H9 (cell line): ENCODE data around the gene ACSL3. TPM values are rescaled to one million over a fixed set of nuclear protein-coding genes. Genes with fewer than 3 reads are reported as not detected.

Experiments used
- DNase-seq: peaks from one replicate; pipeline ENCODE4 v3.0.0-alpha.2; 2017
- H2AFZ ChIP-seq: one replicate; pipeline ENCODE4 v1.6.1; 2013; ENCODE audit warnings: mild to moderate bottlenecking, low read length, control low read depth, moderate library complexity
- H2AK5ac ChIP-seq: 2 replicates; pipeline ENCODE4 v1.6.1; 2013; ENCODE audit warnings: low read length, control low read depth, mixed read lengths; ENCODE audit not compliant: insufficient read length
- H2BK120ac ChIP-seq: one replicate; pipeline ENCODE4 v1.6.1; 2013; ENCODE audit warnings: low read depth, mild to moderate bottlenecking, low read length, control low read depth, inconsistent platforms; ENCODE audit not compliant: poor library complexity, severe bottlenecking
- H2BK12ac ChIP-seq: 2 replicates; pipeline ENCODE4 v1.6.1; 2013; ENCODE audit warnings: low read length, control low read depth, mixed read lengths, low read depth; ENCODE audit not compliant: insufficient read length
- H2BK15ac ChIP-seq: 2 replicates; pipeline ENCODE4 v1.6.1; 2013; ENCODE audit warnings: low read depth, low read length, control low read depth
- H2BK20ac ChIP-seq: one replicate; pipeline ENCODE4 v1.6.1; 2013; ENCODE audit warnings: low read depth, mild to moderate bottlenecking, low read length, control low read depth, inconsistent platforms; ENCODE audit not compliant: poor library complexity, severe bottlenecking
- H2BK5ac ChIP-seq: 2 replicates; pipeline ENCODE4 v1.6.1; 2013; ENCODE audit warnings: low read length, control low read depth, mixed read lengths; ENCODE audit not compliant: insufficient read length
- H3K14ac ChIP-seq: 2 replicates; pipeline ENCODE4 v1.6.1; 2013; ENCODE audit warnings: low read length, control low read depth; ENCODE audit not compliant: insufficient read depth
- H3K18ac ChIP-seq: 2 replicates; pipeline ENCODE4 v1.6.1; 2013; ENCODE audit warnings: low read depth, mild to moderate bottlenecking, mixed read lengths, low read length, control low read depth; ENCODE audit not compliant: insufficient read length
- H3K23ac ChIP-seq: 2 replicates; pipeline ENCODE4 v1.6.1; 2013; ENCODE audit warnings: low read length, control low read depth, mixed read lengths, low read depth; ENCODE audit not compliant: insufficient read length
- H3K23me2 ChIP-seq: 2 replicates; pipeline ENCODE4 v1.6.1; 2013; ENCODE audit warnings: low read depth, mild to moderate bottlenecking, mixed read lengths, low read length, control low read depth; ENCODE audit not compliant: insufficient read length, poor library complexity, severe bottlenecking
- H3K27ac ChIP-seq: 2 replicates; pipeline ENCODE4 v1.5.1; 2013; ENCODE audit warnings: low read length, control low read depth, mixed read lengths, low read depth; ENCODE audit not compliant: insufficient read length
- H3K27me3 ChIP-seq: 2 replicates; pipeline ENCODE4 v1.6.1; 2013; ENCODE audit warnings: low read length, control low read depth, inconsistent platforms; ENCODE audit not compliant: insufficient read depth
- H3K4ac ChIP-seq: 2 replicates; pipeline ENCODE4 v1.6.1; 2013; ENCODE audit warnings: low read depth, mild to moderate bottlenecking, control low read depth, inconsistent platforms, low read length, moderate library complexity
- H3K4me1 ChIP-seq: 2 replicates; pipeline ENCODE4 v1.6.1; 2013; ENCODE audit warnings: low read length, control low read depth, inconsistent platforms; ENCODE audit not compliant: insufficient read depth
- H3K4me2 ChIP-seq: 2 replicates; pipeline ENCODE4 v1.6.1; 2013; ENCODE audit warnings: low read length, control low read depth, mixed read lengths; ENCODE audit not compliant: insufficient read length, insufficient read depth
- H3K56ac ChIP-seq: 2 replicates; pipeline ENCODE4 v1.6.1; 2013; ENCODE audit warnings: low read depth, mild to moderate bottlenecking, mixed read lengths, low read length, control low read depth; ENCODE audit not compliant: insufficient read length
- H3K79me1 ChIP-seq: 2 replicates; pipeline ENCODE4 v1.6.1; 2013; ENCODE audit warnings: low read depth, mild to moderate bottlenecking, moderate library complexity, low read length, control low read depth, inconsistent platforms; ENCODE audit not compliant: insufficient read depth, poor library complexity, severe bottlenecking
- H3K79me2 ChIP-seq: 2 replicates; pipeline ENCODE4 v1.6.1; 2013; ENCODE audit warnings: low read length, control low read depth, inconsistent platforms; ENCODE audit not compliant: insufficient read depth
- H3K9ac ChIP-seq: 2 replicates; pipeline ENCODE4 v1.6.1; 2013; ENCODE audit warnings: low read length, control low read depth, mixed read lengths; ENCODE audit not compliant: insufficient read length; ENCODE audit errors: extremely low read depth
- H3K9me3 ChIP-seq: one replicate; pipeline ENCODE4 v1.6.1; 2013; ENCODE audit warnings: low read depth, low read length, inconsistent platforms; ENCODE audit not compliant: control insufficient read depth
- H3T11ph ChIP-seq: one replicate; pipeline ENCODE4 v1.6.1; 2013; ENCODE audit warnings: mild to moderate bottlenecking, low read length, control low read depth, inconsistent platforms
- H4K20me1 ChIP-seq: one replicate; pipeline ENCODE4 v1.6.1; 2013; ENCODE audit not compliant: control insufficient read depth, insufficient read length, insufficient read depth
- H4K5ac ChIP-seq: 2 replicates; pipeline ENCODE4 v1.6.1; 2013; ENCODE audit warnings: low read depth, mild to moderate bottlenecking, mixed read lengths, low read length, control low read depth; ENCODE audit not compliant: insufficient read length
- H4K8ac ChIP-seq: replicated peaks from 2 replicates; pipeline ENCODE4 v1.6.1; 2013; ENCODE audit warnings: low read length, control low read depth, mixed read lengths, low read depth; ENCODE audit not compliant: insufficient read length
- H4K91ac ChIP-seq: 2 replicates; pipeline ENCODE4 v1.6.1; 2013; ENCODE audit warnings: low read depth, mild to moderate bottlenecking, moderate library complexity, mixed read lengths, low read length, control low read depth; ENCODE audit not compliant: insufficient read length
- H3K27ac Mint-ChIP-seq, 3 experiments: 2 replicates in 2 of 3; 3 replicates in 1 of 3; pipeline ENCODE4 v1.8.0; 2020 to 2021; ENCODE audit warnings: mixed read lengths in 3 of 3, mild to moderate bottlenecking in 1 of 3, moderate library complexity in 1 of 3
- H3K27me3 Mint-ChIP-seq: 2 replicates; pipeline ENCODE4 v1.8.0; 2021; ENCODE audit warnings: low read depth, mild to moderate bottlenecking, moderate library complexity, mixed read lengths
- H3K36me3 Mint-ChIP-seq, 3 experiments: 2 replicates in 2 of 3; 3 replicates in 1 of 3; pipeline ENCODE4 v1.8.0; 2020 to 2021; ENCODE audit warnings: low read depth in 3 of 3, mixed read lengths in 3 of 3; ENCODE audit not compliant: insufficient read depth in 1 of 3
- H3K4me1 Mint-ChIP-seq, 2 experiments: 2 replicates each; pipeline ENCODE4 v1.8.0; 2020; ENCODE audit warnings: mixed read lengths in 2 of 2
- H3K4me3 Mint-ChIP-seq, 2 experiments: 2 replicates in 1 of 2; 3 replicates in 1 of 2; pipeline ENCODE4 v1.8.0; 2020 to 2021; ENCODE audit warnings: mild to moderate bottlenecking in 2 of 2, mixed read lengths in 2 of 2, moderate library complexity in 1 of 2
- H3K9me3 Mint-ChIP-seq, 2 experiments: 2 replicates in 1 of 2; 3 replicates in 1 of 2; pipeline ENCODE4 v1.8.0; 2020; ENCODE audit warnings: mild to moderate bottlenecking in 2 of 2, mixed read lengths in 2 of 2, moderate library complexity in 1 of 2
- WGBS: extraction: QIAGEN DNeasy Blood & Tissue Kit; methylation state at CpG from one replicate; pipeline ENCODE4 v1.1.7; 2013; ENCODE audit warnings: missing lambda C conversion rate, low lambda C conversion rate, mixed read lengths; ENCODE audit not compliant: insufficient read length; ENCODE audit errors: extremely low coverage; 5-methylcytosine and 5-hydroxymethylcytosine counted together
- total RNA-seq: library from RNA; stranded (reverse); gene quantifications from 2 replicates; pipeline ENCODE4 v1.2.1, GENCODE V29; 2021
- TF ChIP-seq, protein P1 (sequence below): fragments of 200-600 bp; sonication (generic); conservative IDR thresholded peaks from 3 replicates; pipeline ENCODE4 v1.8.0; 2021; ENCODE audit warnings: antibody characterized with exemption, mild to moderate bottlenecking

Gene ACSL3
- total RNA-seq, 1 experiment from 2014 or later: 60.9 TPM

DNA sequence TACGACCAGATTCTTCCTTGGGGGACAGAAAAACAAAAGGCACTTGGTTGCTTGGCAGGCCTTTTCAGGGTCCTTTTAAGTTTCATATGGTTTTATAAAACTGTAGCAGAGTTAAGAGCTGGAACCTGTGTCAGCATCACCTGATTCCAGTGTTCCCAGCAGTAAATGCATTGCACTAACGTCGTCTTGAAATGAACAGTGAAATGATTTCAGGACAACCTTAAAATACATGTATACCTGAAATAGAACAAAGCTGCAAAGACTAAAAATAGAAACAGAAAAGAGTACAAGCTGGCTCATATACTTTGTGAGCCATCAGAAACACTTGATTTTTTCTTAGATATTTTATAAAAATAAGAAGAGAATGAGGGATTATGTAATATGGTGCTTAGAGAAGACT lies 51.9 kb downstream of the ACSL3 start:
- no peaks in the 10 kb centered on the region for H4K20me1 ChIP-seq
- no peaks in the 10 kb centered on the region for H3K79me1 ChIP-seq
- H4K91ac ChIP-seq: no peak overlapping the region
- H3K18ac ChIP-seq: no peak overlapping the region
- H3K4ac ChIP-seq: no peak overlapping the region
- H3K79me2 ChIP-seq: peaks cover 5% of the 10 kb centered on the region
- H3K27ac ChIP-seq: no peak overlapping the region
- DNase-seq: no peak
- no peak overlapping the region for H4K8ac ChIP-seq
- no peak overlapping the region for H4K5ac ChIP-seq
- no peaks in the 10 kb centered on the region for H3K9me3 ChIP-seq
- no peak overlapping the region for H2BK15ac ChIP-seq
- no peak overlapping the region for H2BK120ac ChIP-seq
- no peaks in the 10 kb centered on the region for H3K27me3 ChIP-seq
- no peak overlapping the region for H2AK5ac ChIP-seq
- H2BK12ac ChIP-seq: no peak overlapping the region
- Mint-ChIP-seq H3K27me3 (no peaks in the 10 kb centered on the region), H3K4me1 (peaks cover 40 to 43% of the 10 kb centered on the region in 2 experiments), H3K4me3 (no peak overlapping the region), H3K9me3 (no peaks in the 10 kb centered on the region), H3K27ac (0 out of 7 replicates have a peak overlapping the region, but pooled peaks of 1 of the 3 experiments have one; percentile 31), H3K36me3 (peaks cover 15 to 21% (median 17%) of the 10 kb centered on the region in 3 experiments; a peak in 6 of 7 replicates)
- TF ChIP-seq, protein P1, sequence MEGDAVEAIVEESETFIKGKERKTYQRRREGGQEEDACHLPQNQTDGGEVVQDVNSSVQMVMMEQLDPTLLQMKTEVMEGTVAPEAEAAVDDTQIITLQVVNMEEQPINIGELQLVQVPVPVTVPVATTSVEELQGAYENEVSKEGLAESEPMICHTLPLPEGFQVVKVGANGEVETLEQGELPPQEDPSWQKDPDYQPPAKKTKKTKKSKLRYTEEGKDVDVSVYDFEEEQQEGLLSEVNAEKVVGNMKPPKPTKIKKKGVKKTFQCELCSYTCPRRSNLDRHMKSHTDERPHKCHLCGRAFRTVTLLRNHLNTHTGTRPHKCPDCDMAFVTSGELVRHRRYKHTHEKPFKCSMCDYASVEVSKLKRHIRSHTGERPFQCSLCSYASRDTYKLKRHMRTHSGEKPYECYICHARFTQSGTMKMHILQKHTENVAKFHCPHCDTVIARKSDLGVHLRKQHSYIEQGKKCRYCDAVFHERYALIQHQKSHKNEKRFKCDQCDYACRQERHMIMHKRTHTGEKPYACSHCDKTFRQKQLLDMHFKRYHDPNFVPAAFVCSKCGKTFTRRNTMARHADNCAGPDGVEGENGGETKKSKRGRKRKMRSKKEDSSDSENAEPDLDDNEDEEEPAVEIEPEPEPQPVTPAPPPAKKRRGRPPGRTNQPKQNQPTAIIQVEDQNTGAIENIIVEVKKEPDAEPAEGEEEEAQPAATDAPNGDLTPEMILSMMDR: no peak
- H3K9ac ChIP-seq: no peak overlapping the region
- no peak overlapping the region for H3K14ac ChIP-seq
- H3K4me2 ChIP-seq: no peak overlapping the region
- no peaks in the 10 kb centered on the region for H3K23me2 ChIP-seq
- H2BK20ac ChIP-seq: no peak overlapping the region
- no peak overlapping the region for H2BK5ac ChIP-seq
- H3T11ph ChIP-seq: no peak overlapping the region
- no CpG with 5 or more reads among the region's 3 CpGs for WGBS
- peaks cover 7% of the 10 kb centered on the region; the same call in 1 of the 2 replicates for H3K4me1 ChIP-seq
- no peak overlapping the region for H3K56ac ChIP-seq
- no peak overlapping the region for H3K23ac ChIP-seq
- no peak overlapping the region for H2AFZ ChIP-seq
